Pancreas (tissue), 10 donors: ENCODE measurements around the gene WARS2. TPM values are rescaled to one million over a fixed set of nuclear protein-coding genes. Genes with fewer than 3 reads are reported as not detected.

Experiments used
- ATAC-seq, 4 donors: fragments of 200-7000 bp; cut with Tn5 transposase; one replicate each; pipeline versions ENCODE4 v1.8.0 to v1.9.1; 2020; ENCODE audit warnings: mild to moderate bottlenecking in 4 of 4, moderate library complexity in 4 of 4
- DNase-seq, 6 donors: peaks; one replicate each; pipeline ENCODE4 v3.0.0-alpha.2; 2020
- FAIRE-seq: peaks from 2 replicates; lab custom pipeline; 2012; peaks lifted over from hg19 to GRCh38; lab: Jason Lieb, UNC
- H3K27ac ChIP-seq, 4 donors: fragments of 200-600 bp; sonication (generic); 1 replicate in 3 of 4; 2 replicates in 1 of 4; pipeline versions ENCODE4 v1.5.0 to v1.8.0; 2020
- H3K27me3 ChIP-seq, 4 donors: fragments of 200-600 bp; one replicate each; pipeline ENCODE4 v1.8.0; 2021
- H3K36me3 ChIP-seq, 3 donors: fragments of 200-600 bp; sonication (generic) in 1 of 3; one replicate each; pipeline versions ENCODE4 v1.5.0 to v1.8.0; 2020 to 2021
- H3K4me1 ChIP-seq, 3 donors: fragments of 200-600 bp; one replicate each; pipeline ENCODE4 v1.8.0; 2021
- H3K4me3 ChIP-seq, 4 donors: fragments of 200-600 bp; sonication (generic) in 2 of 4; one replicate each; pipeline versions ENCODE4 v1.5.0 to v1.8.0; 2020 to 2021
- H3K9me3 ChIP-seq, 4 donors: fragments of 200-600 bp; one replicate each; pipeline ENCODE4 v1.8.0; 2021
- WGBS, 2 donors: extraction: QIAGEN DNeasy Blood & Tissue Kit; methylation state at CpG; one replicate each; pipeline ENCODE4 v1.1.7; 2013; 5-methylcytosine and 5-hydroxymethylcytosine counted together
- intact Hi-C, 3 donors: fragments of 100-400 bp; cut with DNase I; formaldehyde crosslinking; loops; one replicate each; pipeline versions ENCODE4 v1.11.1 to v1.14.2; 2022
- polyA plus RNA-seq, 2 donors: library from polyadenylated mRNA; stranded (reverse); fragments of 200-250 nt; gene quantifications; one replicate each; pipeline ENCODE4 v1.2.3, GENCODE V29; 2013
- total RNA-seq, 6 donors: library from RNA; stranded (reverse); fragmentation: NEBNext Ultra II Directional in 4 of 6; extraction: Animal tissue kit (Norgen Biotek cat#: 25700) in 4 of 6; gene quantifications; one replicate each; pipeline versions ENCODE4 v1.2.1 to v1.2.4, GENCODE V29; 2021 to 2023
- TF ChIP-seq, protein P1 (sequence below), 4 donors: fragments of 200-600 bp; sonication (generic) in 3 of 4; IDR thresholded peaks; one replicate each; pipeline versions ENCODE4 v1.5.0 to v1.8.0; 2021; ENCODE audit warnings: antibody characterized with exemption in 4 of 4
- donor health status: healthy with polysubstance abuse.
- donor health status: DM: no; HTN: no; CAD: no; lungs with moderate emphysema.
- donor health status: DM: no; HTN: no; CAD: no.
- donor health status: control.
- donor health status: control.
- donor health status: Bipolar disorder and iron deficiency.
- donor health status: DM: yes; HTN: yes; CAD: no.
- donor health status: DM: no; HTN: no; CAD: no.
- donor health status: DM: no; HTN: no; CAD: no.
- donor health status: DM: yes; HTN: yes; CAD: no.

The WARS2 gene
- total and polyA plus RNA-seq, 8 donors, result 3.4 to 14.0 (median 9.4) TPM

DNA sequence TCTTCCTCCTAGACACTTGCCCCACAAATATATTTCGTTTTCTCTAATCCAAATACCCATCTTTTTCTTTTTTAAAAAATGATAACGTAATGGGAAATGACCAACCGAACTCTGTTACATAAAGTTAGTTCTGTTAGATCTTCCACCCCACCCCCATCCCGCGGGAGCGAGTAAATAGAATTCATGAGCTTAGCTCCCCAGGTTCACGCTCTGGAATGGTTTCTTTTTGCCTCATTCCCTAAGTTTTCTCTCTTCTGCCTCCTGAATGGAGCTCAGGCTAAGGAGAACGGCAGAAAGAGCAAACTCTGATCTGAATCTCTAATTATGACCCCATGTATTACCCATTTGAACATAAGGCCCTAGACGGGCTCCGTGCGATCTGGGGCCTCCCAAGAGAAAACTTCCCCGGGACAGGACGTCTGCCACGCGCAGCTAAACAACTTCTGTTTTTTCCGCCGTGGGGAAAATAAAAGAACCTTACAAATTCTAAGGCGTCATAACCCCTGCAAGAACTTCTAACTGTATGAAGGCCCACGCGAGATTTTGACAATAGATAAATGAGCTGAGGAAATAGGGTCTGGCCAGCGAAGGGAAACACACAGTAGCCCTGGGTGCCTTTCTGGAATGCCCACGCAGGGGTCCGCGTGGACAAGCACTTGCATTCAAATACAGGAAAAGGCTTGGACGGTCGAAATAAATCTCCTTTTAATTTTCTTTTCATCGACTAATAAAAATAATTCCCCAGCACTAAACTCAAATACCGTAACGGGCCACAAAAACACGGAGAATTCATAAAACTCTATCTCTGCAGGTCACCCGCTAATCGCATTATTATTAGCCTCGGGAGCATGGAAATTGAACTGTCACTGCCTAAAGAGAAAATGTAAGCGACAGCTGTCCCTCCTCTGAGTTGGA, 154.6 kb downstream of the WARS2 start:
- no peaks in the 10 kb centered on the region for H3K36me3 ChIP-seq
- peaks cover 4 to 89% (median 21%) of the 10 kb centered on the region in 4 donors for H3K27me3 ChIP-seq
- H3K9me3 ChIP-seq, result no peaks in the 10 kb centered on the region
- FAIRE-seq, result no peak
- H3K4me3 ChIP-seq, result no peak overlapping the region
- no peak for DNase-seq
- no peak overlapping the region for H3K27ac ChIP-seq
- H3K4me1 ChIP-seq, result no peaks in the 10 kb centered on the region
- intact Hi-C loops, result no loop called here
- TF ChIP-seq, protein P1, sequence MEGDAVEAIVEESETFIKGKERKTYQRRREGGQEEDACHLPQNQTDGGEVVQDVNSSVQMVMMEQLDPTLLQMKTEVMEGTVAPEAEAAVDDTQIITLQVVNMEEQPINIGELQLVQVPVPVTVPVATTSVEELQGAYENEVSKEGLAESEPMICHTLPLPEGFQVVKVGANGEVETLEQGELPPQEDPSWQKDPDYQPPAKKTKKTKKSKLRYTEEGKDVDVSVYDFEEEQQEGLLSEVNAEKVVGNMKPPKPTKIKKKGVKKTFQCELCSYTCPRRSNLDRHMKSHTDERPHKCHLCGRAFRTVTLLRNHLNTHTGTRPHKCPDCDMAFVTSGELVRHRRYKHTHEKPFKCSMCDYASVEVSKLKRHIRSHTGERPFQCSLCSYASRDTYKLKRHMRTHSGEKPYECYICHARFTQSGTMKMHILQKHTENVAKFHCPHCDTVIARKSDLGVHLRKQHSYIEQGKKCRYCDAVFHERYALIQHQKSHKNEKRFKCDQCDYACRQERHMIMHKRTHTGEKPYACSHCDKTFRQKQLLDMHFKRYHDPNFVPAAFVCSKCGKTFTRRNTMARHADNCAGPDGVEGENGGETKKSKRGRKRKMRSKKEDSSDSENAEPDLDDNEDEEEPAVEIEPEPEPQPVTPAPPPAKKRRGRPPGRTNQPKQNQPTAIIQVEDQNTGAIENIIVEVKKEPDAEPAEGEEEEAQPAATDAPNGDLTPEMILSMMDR (IDR thresholded peaks at IDR 0.05), result no peak
- WGBS, 2 donors, result 19 to 21% methylated on average over 34 of the region's 34 CpGs
- ATAC-seq, result no peak

DNA sequence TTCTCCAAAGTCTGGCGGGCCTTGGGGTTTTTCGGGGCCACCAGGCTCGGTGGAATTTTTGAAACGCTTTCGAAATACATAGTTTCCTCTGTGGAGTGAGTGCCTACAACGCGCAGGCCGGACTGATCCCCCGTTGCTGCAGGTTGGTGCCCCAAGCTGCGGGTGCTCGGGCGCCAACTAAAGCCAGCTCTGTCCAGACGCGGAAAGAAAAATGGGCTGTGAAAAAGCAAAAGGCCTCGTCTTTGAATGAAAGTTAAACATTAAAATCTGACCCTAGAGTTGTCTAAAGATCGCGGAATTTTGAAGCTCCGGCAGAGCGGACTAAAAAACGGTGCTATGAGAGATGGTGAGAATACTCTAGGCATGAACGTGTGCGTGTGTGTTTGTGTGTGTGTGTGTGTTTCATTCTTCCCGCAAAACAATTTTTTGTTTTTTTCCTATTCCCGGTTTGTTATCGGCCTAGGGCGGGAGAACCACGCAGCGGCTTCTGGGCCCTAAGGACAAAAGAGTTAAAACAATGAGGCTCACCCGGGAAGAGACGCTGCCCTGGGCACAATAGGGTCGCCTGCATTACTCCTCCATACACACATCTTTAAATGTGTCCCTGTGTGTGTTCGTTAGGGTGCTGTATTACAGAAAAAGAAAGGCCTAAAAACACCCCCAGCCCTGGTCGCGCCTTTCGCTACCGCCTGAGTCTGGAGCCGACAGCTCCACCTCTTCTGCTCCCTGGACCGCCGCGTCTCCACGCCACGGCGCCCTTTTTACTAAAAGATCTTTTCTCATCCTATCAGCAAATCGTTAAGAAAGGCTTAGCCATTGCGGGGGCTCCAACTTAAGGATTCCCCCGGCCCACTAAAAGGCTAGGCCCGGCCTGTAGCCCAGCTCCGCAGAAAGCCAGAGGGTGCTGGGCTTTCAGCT, 155.5 kb downstream of the WARS2 start:
- ATAC-seq (peak in 3 of 4 donors; percentile 36 to 53 (median 49)), FAIRE-seq (no peak), DNase-seq (no peak)
- Histone ChIP-seq H3K4me3 (peak overlapping the region in 2 of 4 donors; percentile 14 to 30), H3K27me3 (peaks cover 4 to 90% (median 24%) of the 10 kb centered on the region in 4 donors), H3K36me3 (no peaks in the 10 kb centered on the region), H3K27ac (no peak overlapping the region), H3K4me1 (no peaks in the 10 kb centered on the region), H3K9me3 (no peaks in the 10 kb centered on the region)
- WGBS, 2 donors, result 26 to 27% methylated on average over 48 of the region's 48 CpGs
- TF ChIP-seq, protein P1 (IDR thresholded peaks at IDR 0.05), result no peak
- intact Hi-C loops, result no loop called here

DNA sequence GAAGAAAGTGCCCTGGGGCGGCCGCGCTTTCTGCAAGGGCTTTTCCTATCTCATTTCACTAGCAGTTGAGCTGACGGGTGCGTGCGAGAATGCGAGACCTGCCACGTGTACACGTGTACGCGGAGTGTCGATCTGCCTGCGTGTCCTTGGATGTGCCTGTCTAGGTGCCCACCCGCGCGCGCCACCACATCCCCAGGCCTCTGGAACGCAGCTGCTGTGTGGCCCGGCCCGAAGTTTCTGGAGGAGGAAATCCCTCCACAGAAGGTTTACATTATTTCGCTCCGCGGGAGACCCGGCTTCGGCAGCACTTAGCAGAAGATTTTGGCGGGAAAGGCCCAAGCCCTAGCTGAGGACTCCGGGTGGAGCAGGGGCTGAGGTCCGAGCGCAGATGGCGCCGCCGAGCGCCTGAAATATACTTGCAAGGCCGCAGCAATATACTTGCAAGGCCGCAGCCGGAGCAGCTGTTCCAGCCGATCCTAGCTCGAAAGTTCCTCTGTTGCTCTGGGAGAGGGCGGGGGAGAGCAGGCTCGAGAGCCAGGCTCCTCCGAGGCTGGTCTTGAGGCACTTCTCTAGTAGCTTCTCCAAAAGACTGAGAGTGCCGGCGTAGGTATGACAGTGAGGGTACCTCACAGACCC, 156.2 kb downstream of the WARS2 start:
- Histone ChIP-seq H3K27ac (no peak overlapping the region), H3K9me3 (no peaks in the 10 kb centered on the region), H3K4me3 (peak overlapping the region in 2 of 4 donors; percentile 14 to 30), H3K4me1 (no peaks in the 10 kb centered on the region), H3K36me3 (no peaks in the 10 kb centered on the region), H3K27me3 (peaks cover 4 to 93% (median 23%) of the 10 kb centered on the region in 4 donors)
- FAIRE-seq, result no peak
- intact Hi-C loops, result no loop called here
- TF ChIP-seq, protein P1 (IDR thresholded peaks at IDR 0.05), result no peak
- peak in 3 of 6 donors; percentile 26 to 50 (median 47) for DNase-seq
- peak; percentile 53 to 85 (median 68) for ATAC-seq
- 13 to 14% methylated on average over 43 of the region's 43 CpGs for WGBS, 2 donors

DNA sequence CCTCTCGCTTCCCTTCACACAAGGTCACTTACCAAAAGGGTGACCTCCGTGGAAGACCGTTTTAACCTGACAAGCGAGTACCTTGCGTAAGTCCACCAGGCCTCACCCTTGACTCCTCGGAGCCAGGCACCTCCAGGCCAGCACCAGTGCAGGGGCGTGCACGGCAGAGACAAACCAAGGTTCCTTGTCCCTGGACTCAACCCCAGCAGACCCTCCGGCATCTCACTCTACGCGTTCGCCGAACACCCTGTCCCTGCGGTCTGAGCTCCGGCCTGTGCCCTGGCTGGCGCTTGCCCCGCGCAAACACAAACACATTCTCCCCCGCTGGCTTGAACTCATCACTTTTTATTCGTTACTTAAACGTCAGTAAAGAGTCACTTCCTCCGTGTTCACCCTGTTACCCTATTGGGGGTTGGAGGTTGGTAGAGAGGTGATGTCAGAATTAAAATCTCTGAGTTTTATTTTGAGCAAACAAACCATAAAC, 156.9 kb downstream of the WARS2 start:
- H3K36me3 ChIP-seq, result no peaks in the 10 kb centered on the region
- H3K4me1 ChIP-seq, result no peaks in the 10 kb centered on the region
- ATAC-seq (no peak), DNase-seq (peak in 1 of 6 donors; percentile 58), FAIRE-seq (no peak)
- intact Hi-C loops, result no loop called here
- no peaks in the 10 kb centered on the region for H3K9me3 ChIP-seq
- H3K27me3 ChIP-seq, result peaks cover 3 to 92% (median 23%) of the 10 kb centered on the region in 4 donors
- no peak overlapping the region for H3K27ac ChIP-seq
- TF ChIP-seq, protein P1 (IDR thresholded peaks at IDR 0.05), result no peak
- no peak overlapping the region for H3K4me3 ChIP-seq
- 36 to 38% methylated on average over 22 of the region's 22 CpGs for WGBS, 2 donors
